Transverse colon (tissue), 4 donors: ENCODE results near the gene MKNK1. TPM values are rescaled to one million over a fixed set of nuclear protein-coding genes. Genes with fewer than 3 reads are reported as not detected.

Source experiments
- DNase-seq: peaks from one replicate; pipeline ENCODE4 v3.0.0-alpha.2; 2019
- H3K27ac ChIP-seq, 4 donors: fragments of 200-600 bp; sonication (generic); 2 replicates each; pipeline ENCODE4 v1.5.1; 2016 to 2018; ENCODE audit warnings: inconsistent platforms in 4 of 4
- H3K27me3 ChIP-seq: fragments of 200-600 bp; sonication (generic); 2 replicates; pipeline ENCODE4 v1.5.1; 2017; ENCODE audit warnings: inconsistent platforms
- H3K36me3 ChIP-seq, 4 donors: fragments of 200-600 bp; sonication (generic); 2 replicates each; pipeline ENCODE4 v1.5.1; 2017 to 2019; ENCODE audit warnings: inconsistent platforms in 4 of 4
- H3K4me1 ChIP-seq, 4 donors: fragments of 200-600 bp; sonication (generic); 2 replicates each; pipeline ENCODE4 v1.5.1; 2017 to 2020; ENCODE audit warnings: inconsistent platforms in 4 of 4
- H3K4me3 ChIP-seq, 4 donors: fragments of 200-600 bp; sonication (generic); 1 replicate in 1 of 4; 2 replicates in 3 of 4; pipeline versions ENCODE4 v1.5.1 to v1.6.1; 2017 to 2019; ENCODE audit warnings: inconsistent platforms in 4 of 4
- H3K9me3 ChIP-seq, 2 donors: fragments of 200-600 bp; sonication (generic); 2 replicates each; pipeline ENCODE4 v1.5.1; 2017 to 2019; ENCODE audit warnings: inconsistent platforms in 2 of 2
- EP300 ChIP-seq: sonication (generic); formaldehyde crosslinking; IDR thresholded peaks from one replicate; pipeline ENCODE4 v1.6.1; 2017; ENCODE audit warnings: antibody characterized with exemption, low read depth
- POLR2A ChIP-seq: fragments of 450-650 bp; IDR thresholded peaks from one replicate; pipeline ENCODE4 v1.6.1; 2016; ENCODE audit warnings: antibody characterized with exemption, mild to moderate bottlenecking, moderate library complexity
- POLR2AphosphoS5 ChIP-seq, 3 donors: sonication (generic); formaldehyde crosslinking; IDR thresholded peaks; one replicate each; pipeline ENCODE4 v1.6.1; 2016; ENCODE audit warnings: antibody characterized with exemption in 3 of 3
- WGBS, 2 donors: methylation state at CpG; one replicate each; pipeline ENCODE4 v1.1.5; 2018; ENCODE audit warnings: low coverage in 1 of 2; 5-methylcytosine and 5-hydroxymethylcytosine counted together
- in situ Hi-C, 4 donors: fragments of 200-750 bp; cut with MboI; loops; one replicate each; pipeline versions ENCODE4 v1.15.0 to v1.15.1; 2017; ENCODE audit warnings: low sequenced_read_pairs in 3 of 4, low pct_ligation_motif_present in 1 of 4, low pct_unique_long_range_greater_than_20kb in 1 of 4
- intact Hi-C: fragments of 100-400 bp; cut with DNase I; formaldehyde crosslinking; loops from one replicate; pipeline ENCODE4 v1.15.1; 2023; ENCODE audit warnings: low total_unique reads
- total RNA-seq, 4 donors: library from RNA; depleted of rRNA; stranded (reverse); fragments of >200 nt; gene quantifications; one replicate each; pipeline ENCODE4 v1.1.0, GENCODE V29; 2016
- TF ChIP-seq, protein P1 (sequence below), 5 experiments: fragments of 200-600 bp in 3 of 5; fragments of 450-650 bp in 2 of 5; sonication (generic) in 3 of 5; IDR thresholded peaks; 1 replicate in 2 of 5; 2 replicates in 3 of 5; pipeline ENCODE4 v1.5.1; 2016 to 2017; ENCODE audit warnings: antibody characterized with exemption in 5 of 5, inconsistent platforms in 3 of 5, mild to moderate bottlenecking in 2 of 5, moderate library complexity in 1 of 5

The MKNK1 gene
- total RNA-seq, 4 donors from 2014 or later = 59.5 to 80.5 (median 62.3) TPM

DNA sequence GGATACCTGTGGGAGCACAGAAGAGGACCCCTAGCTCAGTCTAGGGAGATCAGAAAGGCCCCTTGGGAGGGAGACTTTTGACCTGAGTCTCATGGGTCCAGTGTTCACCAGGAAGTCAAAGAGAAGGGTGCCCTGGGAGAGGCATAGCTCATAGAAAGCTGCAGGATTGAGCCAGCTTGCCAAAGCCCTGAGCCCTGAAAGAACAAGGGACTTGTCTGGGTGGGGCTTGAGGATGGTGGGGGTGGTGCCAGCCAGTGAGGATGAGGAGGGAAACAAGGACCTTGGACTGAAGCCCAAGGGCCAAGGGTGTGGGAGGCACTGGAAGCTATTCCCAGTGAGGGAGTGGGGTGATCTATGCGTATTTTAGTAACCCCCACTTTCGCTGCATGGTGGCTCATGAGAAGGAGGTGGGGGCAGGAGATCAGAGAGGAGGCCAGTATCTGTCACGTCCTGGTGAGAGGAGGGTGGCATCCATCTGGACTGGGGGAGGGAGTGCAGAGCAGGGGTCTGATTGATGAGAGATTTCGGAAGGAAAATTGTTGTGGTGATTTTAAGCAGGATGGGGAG, 86.1 kb downstream of the MKNK1 start:
- WGBS, 2 donors = 58% methylated on average over 4 of the region's 4 CpGs
- intact Hi-C loops = no loop called here
- H3K27ac ChIP-seq = peak overlapping the region in 3 of 4 donors; percentile 24 to 53 (median 50)
- H3K4me3 ChIP-seq = no peak overlapping the region
- peaks cover 7% of the 10 kb centered on the region for H3K27me3 ChIP-seq
- H3K36me3 ChIP-seq = no peaks in the 10 kb centered on the region
- TF ChIP-seq, protein P1, sequence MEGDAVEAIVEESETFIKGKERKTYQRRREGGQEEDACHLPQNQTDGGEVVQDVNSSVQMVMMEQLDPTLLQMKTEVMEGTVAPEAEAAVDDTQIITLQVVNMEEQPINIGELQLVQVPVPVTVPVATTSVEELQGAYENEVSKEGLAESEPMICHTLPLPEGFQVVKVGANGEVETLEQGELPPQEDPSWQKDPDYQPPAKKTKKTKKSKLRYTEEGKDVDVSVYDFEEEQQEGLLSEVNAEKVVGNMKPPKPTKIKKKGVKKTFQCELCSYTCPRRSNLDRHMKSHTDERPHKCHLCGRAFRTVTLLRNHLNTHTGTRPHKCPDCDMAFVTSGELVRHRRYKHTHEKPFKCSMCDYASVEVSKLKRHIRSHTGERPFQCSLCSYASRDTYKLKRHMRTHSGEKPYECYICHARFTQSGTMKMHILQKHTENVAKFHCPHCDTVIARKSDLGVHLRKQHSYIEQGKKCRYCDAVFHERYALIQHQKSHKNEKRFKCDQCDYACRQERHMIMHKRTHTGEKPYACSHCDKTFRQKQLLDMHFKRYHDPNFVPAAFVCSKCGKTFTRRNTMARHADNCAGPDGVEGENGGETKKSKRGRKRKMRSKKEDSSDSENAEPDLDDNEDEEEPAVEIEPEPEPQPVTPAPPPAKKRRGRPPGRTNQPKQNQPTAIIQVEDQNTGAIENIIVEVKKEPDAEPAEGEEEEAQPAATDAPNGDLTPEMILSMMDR (IDR thresholded peaks at IDR 0.05) = no peak
- TF ChIP-seq POLR2A (no peak), POLR2AphosphoS5 (IDR thresholded peaks at IDR 0.05) (no peak), EP300 (no peak)
- peak; percentile 40 for DNase-seq
- in situ Hi-C loops = no loop called here
- peaks cover 0 to 29% (median 11%) of the 10 kb centered on the region in 4 donors for H3K4me1 ChIP-seq
- H3K9me3 ChIP-seq = no peaks in the 10 kb centered on the region

DNA sequence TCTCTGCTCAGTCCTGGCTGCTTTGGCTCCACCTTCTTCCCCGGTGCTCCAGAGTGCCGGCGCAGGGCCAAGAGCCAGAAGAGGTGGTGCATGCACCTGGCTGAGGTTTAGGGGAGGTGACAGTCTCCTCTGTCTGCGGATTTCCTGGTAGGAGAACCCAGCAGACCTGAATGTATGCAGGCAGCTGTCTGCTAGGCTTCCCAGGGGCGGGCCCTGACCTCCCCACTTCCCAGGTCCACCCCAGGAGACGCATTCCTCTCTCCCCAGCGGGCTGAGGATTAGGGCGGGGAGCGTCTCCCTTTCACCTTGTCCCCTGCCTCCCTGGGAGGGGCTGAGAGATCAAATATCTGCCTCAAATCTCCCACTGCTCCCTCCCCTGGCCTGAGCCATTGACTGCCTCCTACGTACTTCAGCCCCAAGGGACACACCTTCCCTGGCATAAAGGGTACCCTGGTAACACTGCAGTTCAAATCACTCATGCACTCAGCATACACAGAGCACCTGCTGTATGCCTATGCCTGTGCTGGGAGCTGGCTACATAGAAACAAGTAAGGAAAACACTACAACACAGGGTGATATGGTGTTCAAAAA, 87.0 kb downstream of the MKNK1 start:
- intact Hi-C loops (no loop called here), in situ Hi-C loops (no loop called here)
- Histone ChIP-seq H3K36me3 (no peaks in the 10 kb centered on the region), H3K27ac (peak overlapping the region; percentile 24 to 62 (median 52)), H3K4me1 (peaks cover 0 to 20% (median 9%) of the 10 kb centered on the region in 4 donors), H3K4me3 (peak overlapping the region in 1 of 4 donors; percentile 2), H3K9me3 (no peaks in the 10 kb centered on the region), H3K27me3 (peaks cover 7% of the 10 kb centered on the region)
- peak; percentile 82 for DNase-seq
- peak; percentile 33 for TF ChIP-seq POLR2A
- no peak for TF ChIP-seq EP300
- 10 to 33% methylated on average over 1 to 10 of the region's 10 CpGs for WGBS, 2 donors

DNA sequence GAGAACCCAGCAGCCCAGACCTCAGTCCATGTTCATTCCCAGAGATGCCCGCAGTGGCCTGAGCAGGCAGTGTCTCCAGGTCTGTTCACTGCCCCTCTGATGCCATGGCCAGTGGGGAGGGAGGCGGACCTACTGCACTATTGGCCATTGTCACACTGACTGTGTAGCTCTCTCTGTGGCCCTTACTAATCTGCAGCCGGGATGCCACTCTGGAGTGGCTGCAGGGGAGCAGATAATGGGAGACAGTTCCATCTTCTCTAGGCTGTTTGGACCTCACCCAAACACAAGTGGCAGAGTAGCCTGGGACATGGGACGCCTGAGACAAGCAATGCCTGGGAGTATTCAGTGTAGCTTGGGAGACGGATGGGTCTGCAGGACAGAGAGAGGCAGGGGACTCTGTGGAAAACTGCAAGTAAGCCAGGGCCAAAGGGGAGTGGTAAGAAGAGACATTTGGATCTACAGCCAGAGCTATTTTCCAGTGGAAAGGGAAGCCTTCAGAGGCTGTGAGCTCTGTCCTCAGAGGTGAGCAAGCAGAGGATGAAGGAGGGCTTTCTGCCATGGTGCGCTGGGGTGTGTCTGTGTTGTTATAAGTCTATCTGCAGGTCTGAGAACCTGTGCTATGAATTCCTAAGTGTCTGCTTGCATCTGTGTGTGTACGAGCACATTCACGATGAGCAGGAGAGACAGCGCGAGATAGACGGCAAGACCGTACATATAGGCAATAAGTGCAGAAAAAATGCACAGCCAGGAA, 87.7 kb downstream of the MKNK1 start:
- in situ Hi-C loops = no loop called here
- Histone ChIP-seq H3K4me1 (peaks cover 0 to 20% (median 9%) of the 10 kb centered on the region in 4 donors), H3K27me3 (peaks cover 7% of the 10 kb centered on the region), H3K4me3 (peak overlapping the region in 1 of 4 donors; percentile 2), H3K9me3 (no peaks in the 10 kb centered on the region), H3K27ac (peak overlapping the region in 3 of 4 donors; percentile 24 to 62 (median 50)), H3K36me3 (no peaks in the 10 kb centered on the region)
- intact Hi-C loops = no loop called here
- no peak for DNase-seq
- TF ChIP-seq POLR2A (no peak), POLR2AphosphoS5 (IDR thresholded peaks at IDR 0.05) (no peak), EP300 (no peak)
- TF ChIP-seq, protein P1 (IDR thresholded peaks at IDR 0.05) = no peak
- 45% methylated on average over 12 of the region's 12 CpGs; no CpG with 5 or more reads in 1 of the 2 donors for WGBS, 2 donors

DNA sequence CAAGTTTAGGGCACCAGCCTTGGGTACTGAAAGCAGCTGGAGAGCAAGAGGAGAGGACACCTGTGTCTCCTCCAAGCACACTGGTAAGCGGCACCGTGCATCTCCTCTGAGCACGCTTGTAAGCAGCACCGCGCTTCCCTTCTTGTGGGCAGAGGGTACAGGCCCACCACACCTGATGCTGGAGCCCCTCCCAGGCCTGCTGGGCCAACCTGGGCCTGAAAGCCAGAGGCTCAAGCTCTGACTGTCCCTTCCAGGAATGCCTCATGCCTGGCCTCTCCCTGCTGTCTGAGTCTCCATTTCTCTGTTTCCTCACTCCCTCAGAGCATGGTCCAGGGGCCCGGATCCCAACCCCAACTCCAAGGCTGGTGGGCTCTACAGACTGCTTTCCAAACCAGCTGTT, 88.5 kb downstream of the MKNK1 start:
- 78% methylated on average over 6 of the region's 6 CpGs; no CpG with 5 or more reads in 1 of the 2 donors for WGBS, 2 donors
- Histone ChIP-seq H3K4me3 (no peak overlapping the region), H3K27ac (no peak overlapping the region), H3K4me1 (peaks cover 0 to 20% (median 9%) of the 10 kb centered on the region in 4 donors), H3K9me3 (no peaks in the 10 kb centered on the region), H3K36me3 (no peaks in the 10 kb centered on the region), H3K27me3 (peaks cover 7% of the 10 kb centered on the region)
- intact Hi-C loops = no loop called here
- DNase-seq = no peak
- TF ChIP-seq EP300 (no peak), POLR2A (no peak), POLR2AphosphoS5 (IDR thresholded peaks at IDR 0.05) (no peak)
- TF ChIP-seq, protein P1 (IDR thresholded peaks at IDR 0.05) = no peak
- in situ Hi-C loops = no loop called here
